HepG2 (cell line): ENCODE data around the gene CCDC142. TPM values are rescaled to one million over a fixed set of nuclear protein-coding genes. Genes with fewer than 3 reads are reported as not detected.
A peak's percentile ranks its signal among the peaks of the same experiment; 100 is the strongest.

Experiments used
- HNF4A ChIP-seq: sonication (generic); formaldehyde crosslinking; IDR thresholded peaks from 2 replicates; pipeline ENCODE4 v1.4.0; 2020; ENCODE audit warnings: missing genetic modification reagents
- MYNN ChIP-seq: sonication (generic); formaldehyde crosslinking; IDR thresholded peaks from 2 replicates; pipeline ENCODE4 v1.4.0; 2020; ENCODE audit warnings: mild to moderate bottlenecking, low read depth, missing genetic modification reagents
- NAIF1 ChIP-seq: sonication (generic); formaldehyde crosslinking; IDR thresholded peaks from 2 replicates; pipeline ENCODE4 v1.5.0; 2020; ENCODE audit warnings: mild to moderate bottlenecking, missing genetic modification reagents, borderline replicate concordance
- NONO ChIP-seq, 2 experiments: fragments of 450-650 bp in 1 of 2; sonication (generic) in 1 of 2; formaldehyde crosslinking in 1 of 2; IDR thresholded peaks in 1 of 2; conservative IDR thresholded peaks in 1 of 2; 2 replicates each; pipeline versions ENCODE4 v1.6.1 to v1.8.0; 2017 to 2022; ENCODE audit warnings: mild to moderate bottlenecking in 1 of 2, missing genetic modification reagents in 1 of 2, moderate library complexity in 1 of 2
- RNF2 ChIP-seq: fragments of 450-650 bp; conservative IDR thresholded peaks from 2 replicates; pipeline ENCODE4 v1.6.1; 2016; ENCODE audit warnings: low read depth
- RXRB ChIP-seq: IDR thresholded peaks from 2 replicates; pipeline ENCODE4 v1.6.1; 2016; ENCODE audit warnings: borderline replicate concordance, missing genetic modification reagents, missing compliant biosample characterization
- SMAD9 ChIP-seq: sonication (generic); formaldehyde crosslinking; IDR thresholded peaks from 2 replicates; pipeline ENCODE4 v1.5.1; 2020; ENCODE audit warnings: mild to moderate bottlenecking, missing genetic modification reagents
- SRSF4 ChIP-seq: fragments of 200-400 bp; formaldehyde crosslinking; IDR thresholded peaks from one replicate; pipeline ENCODE4 v1.6.1; 2018; ENCODE audit warnings: mild to moderate bottlenecking, low read depth, low read length, moderate library complexity; ENCODE audit not compliant: poor library complexity, severe bottlenecking
- SUZ12 ChIP-seq: fragments of 150-350 bp; IDR thresholded peaks from 2 replicates; pipeline ENCODE4 v1.6.1; 2014; ENCODE audit warnings: low read depth, low read length
- ZFAT ChIP-seq: sonication (generic); formaldehyde crosslinking; conservative IDR thresholded peaks from 2 replicates; pipeline ENCODE4 v1.8.1; 2023; ENCODE audit warnings: missing genetic modification reagents, inconsistent platforms
- ZNF12 ChIP-seq: sonication (generic); formaldehyde crosslinking; IDR thresholded peaks from 2 replicates; pipeline ENCODE4 v1.5.0; 2020; ENCODE audit warnings: missing genetic modification reagents
- ZNF44 ChIP-seq: sonication (generic); formaldehyde crosslinking; IDR thresholded peaks from 2 replicates; pipeline ENCODE4 v1.5.1; 2020; ENCODE audit warnings: mild to moderate bottlenecking, missing genetic modification reagents
- ZNF891 ChIP-seq: sonication (generic); formaldehyde crosslinking; IDR thresholded peaks from 2 replicates; pipeline ENCODE4 v1.5.0; 2020; ENCODE audit warnings: mild to moderate bottlenecking, missing genetic modification reagents
- polyA plus RNA-seq, 8 experiments: library from polyadenylated mRNA; depleted of rRNA in 3 of 8; stranded (reverse) in 7 of 8; unstranded in 1 of 8; fragments of >200 nt; fragmentation: Illumina TruSeq in 4 of 8; extraction: Trizol in 4 of 8; gene quantifications; 2 replicates each; pipeline versions ENCODE4 v1.2.1 to v1.2.3, GENCODE V29; 2011 to 2016; ENCODE audit warnings: low read depth in 4 of 8, missing spikeins in 1 of 8, mixed read lengths in 1 of 8; ENCODE audit not compliant: insufficient read depth in 1 of 8
- total RNA-seq, 5 experiments: library from RNA; depleted of rRNA; stranded (reverse); fragments of >200 nt; fragmentation: Illumina TruSeq; extraction: Trizol; gene quantifications; 2 replicates each; pipeline ENCODE4 v1.2.3, GENCODE V29; 2016; ENCODE audit warnings: low read depth in 1 of 5
- TF ChIP-seq, protein P1 (sequence below): sonication (generic); formaldehyde crosslinking; IDR thresholded peaks from 2 replicates; pipeline ENCODE4 v1.8.1; 2022; ENCODE audit warnings: low read depth, mild to moderate bottlenecking, missing genetic modification reagents
- TF ChIP-seq, protein P2 (sequence below): IDR thresholded peaks from 2 replicates; pipeline ENCODE4 v1.4.0; 2020; ENCODE audit warnings: mild to moderate bottlenecking, missing genetic modification reagents
- TF ChIP-seq, protein P3 (sequence below): sonication (generic); formaldehyde crosslinking; IDR thresholded peaks from 2 replicates; pipeline ENCODE4; 2020; ENCODE audit warnings: missing genetic modification reagents, mild to moderate bottlenecking, borderline replicate concordance
- TF ChIP-seq, protein P4 (sequence below): sonication (generic); formaldehyde crosslinking; IDR thresholded peaks from 2 replicates; pipeline ENCODE4 v1.8.1; 2023; ENCODE audit warnings: mild to moderate bottlenecking, missing genetic modification reagents

CCDC142 gene
- total and polyA plus RNA-seq, 2 of the 13 experiments (the other 11 are each of a cell fraction or from before 2014, with no cell fraction given), result 14.7 to 30.4 TPM

DNA sequence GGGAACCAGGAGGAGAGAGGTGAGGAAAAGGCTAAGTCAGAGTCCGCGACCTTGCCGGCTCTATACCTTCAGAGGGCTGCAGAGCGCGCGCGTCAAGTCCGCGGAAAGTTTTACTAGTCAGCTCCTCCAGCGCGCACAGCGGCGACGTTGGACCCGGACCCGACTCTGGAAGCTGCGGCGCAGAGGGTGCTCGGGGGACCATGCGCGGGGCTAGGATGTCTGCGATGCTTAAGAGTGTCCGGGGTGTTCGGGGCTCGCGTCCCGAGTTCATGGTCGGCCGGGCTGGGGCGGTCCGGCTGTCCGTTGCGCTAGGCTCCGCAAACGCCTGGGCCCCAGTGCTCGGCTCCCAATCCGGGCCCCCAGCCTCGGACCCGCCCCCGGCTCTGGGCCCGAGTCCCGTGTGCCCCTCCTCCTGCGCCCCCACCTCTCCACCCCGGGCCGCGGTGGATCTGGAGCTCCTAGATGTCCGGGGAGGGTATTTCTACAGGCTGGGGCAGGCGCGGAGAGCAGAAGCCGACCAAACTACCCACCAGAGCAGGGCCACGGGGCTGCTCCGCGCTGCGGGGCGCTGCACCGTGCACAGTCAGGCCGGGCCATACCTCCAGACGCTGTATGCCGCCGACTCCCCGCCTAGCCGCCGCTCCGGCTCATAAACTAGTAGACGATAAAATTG, 16.6 kb upstream of the CCDC142 start, which contains the start of gene LBX2 (continued):
- TF ChIP-seq SMAD9 (CRISPR knock-in tag), result no peak
- TF ChIP-seq, protein P1, sequence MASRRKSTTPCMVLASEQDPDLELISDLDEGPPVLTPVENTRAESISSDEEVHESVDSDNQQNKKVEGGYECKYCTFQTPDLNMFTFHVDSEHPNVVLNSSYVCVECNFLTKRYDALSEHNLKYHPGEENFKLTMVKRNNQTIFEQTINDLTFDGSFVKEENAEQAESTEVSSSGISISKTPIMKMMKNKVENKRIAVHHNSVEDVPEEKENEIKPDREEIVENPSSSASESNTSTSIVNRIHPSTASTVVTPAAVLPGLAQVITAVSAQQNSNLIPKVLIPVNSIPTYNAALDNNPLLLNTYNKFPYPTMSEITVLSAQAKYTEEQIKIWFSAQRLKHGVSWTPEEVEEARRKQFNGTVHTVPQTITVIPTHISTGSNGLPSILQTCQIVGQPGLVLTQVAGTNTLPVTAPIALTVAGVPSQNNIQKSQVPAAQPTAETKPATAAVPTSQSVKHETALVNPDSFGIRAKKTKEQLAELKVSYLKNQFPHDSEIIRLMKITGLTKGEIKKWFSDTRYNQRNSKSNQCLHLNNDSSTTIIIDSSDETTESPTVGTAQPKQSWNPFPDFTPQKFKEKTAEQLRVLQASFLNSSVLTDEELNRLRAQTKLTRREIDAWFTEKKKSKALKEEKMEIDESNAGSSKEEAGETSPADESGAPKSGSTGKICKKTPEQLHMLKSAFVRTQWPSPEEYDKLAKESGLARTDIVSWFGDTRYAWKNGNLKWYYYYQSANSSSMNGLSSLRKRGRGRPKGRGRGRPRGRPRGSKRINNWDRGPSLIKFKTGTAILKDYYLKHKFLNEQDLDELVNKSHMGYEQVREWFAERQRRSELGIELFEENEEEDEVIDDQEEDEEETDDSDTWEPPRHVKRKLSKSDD, result no peak; the same call in 1 of the 2 replicates
- no peak for TF ChIP-seq RNF2
- no peak for TF ChIP-seq ZNF44
- TF ChIP-seq, protein P2, sequence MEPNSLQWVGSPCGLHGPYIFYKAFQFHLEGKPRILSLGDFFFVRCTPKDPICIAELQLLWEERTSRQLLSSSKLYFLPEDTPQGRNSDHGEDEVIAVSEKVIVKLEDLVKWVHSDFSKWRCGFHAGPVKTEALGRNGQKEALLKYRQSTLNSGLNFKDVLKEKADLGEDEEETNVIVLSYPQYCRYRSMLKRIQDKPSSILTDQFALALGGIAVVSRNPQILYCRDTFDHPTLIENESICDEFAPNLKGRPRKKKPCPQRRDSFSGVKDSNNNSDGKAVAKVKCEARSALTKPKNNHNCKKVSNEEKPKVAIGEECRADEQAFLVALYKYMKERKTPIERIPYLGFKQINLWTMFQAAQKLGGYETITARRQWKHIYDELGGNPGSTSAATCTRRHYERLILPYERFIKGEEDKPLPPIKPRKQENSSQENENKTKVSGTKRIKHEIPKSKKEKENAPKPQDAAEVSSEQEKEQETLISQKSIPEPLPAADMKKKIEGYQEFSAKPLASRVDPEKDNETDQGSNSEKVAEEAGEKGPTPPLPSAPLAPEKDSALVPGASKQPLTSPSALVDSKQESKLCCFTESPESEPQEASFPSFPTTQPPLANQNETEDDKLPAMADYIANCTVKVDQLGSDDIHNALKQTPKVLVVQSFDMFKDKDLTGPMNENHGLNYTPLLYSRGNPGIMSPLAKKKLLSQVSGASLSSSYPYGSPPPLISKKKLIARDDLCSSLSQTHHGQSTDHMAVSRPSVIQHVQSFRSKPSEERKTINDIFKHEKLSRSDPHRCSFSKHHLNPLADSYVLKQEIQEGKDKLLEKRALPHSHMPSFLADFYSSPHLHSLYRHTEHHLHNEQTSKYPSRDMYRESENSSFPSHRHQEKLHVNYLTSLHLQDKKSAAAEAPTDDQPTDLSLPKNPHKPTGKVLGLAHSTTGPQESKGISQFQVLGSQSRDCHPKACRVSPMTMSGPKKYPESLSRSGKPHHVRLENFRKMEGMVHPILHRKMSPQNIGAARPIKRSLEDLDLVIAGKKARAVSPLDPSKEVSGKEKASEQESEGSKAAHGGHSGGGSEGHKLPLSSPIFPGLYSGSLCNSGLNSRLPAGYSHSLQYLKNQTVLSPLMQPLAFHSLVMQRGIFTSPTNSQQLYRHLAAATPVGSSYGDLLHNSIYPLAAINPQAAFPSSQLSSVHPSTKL, result no peak
- TF ChIP-seq, protein P3, sequence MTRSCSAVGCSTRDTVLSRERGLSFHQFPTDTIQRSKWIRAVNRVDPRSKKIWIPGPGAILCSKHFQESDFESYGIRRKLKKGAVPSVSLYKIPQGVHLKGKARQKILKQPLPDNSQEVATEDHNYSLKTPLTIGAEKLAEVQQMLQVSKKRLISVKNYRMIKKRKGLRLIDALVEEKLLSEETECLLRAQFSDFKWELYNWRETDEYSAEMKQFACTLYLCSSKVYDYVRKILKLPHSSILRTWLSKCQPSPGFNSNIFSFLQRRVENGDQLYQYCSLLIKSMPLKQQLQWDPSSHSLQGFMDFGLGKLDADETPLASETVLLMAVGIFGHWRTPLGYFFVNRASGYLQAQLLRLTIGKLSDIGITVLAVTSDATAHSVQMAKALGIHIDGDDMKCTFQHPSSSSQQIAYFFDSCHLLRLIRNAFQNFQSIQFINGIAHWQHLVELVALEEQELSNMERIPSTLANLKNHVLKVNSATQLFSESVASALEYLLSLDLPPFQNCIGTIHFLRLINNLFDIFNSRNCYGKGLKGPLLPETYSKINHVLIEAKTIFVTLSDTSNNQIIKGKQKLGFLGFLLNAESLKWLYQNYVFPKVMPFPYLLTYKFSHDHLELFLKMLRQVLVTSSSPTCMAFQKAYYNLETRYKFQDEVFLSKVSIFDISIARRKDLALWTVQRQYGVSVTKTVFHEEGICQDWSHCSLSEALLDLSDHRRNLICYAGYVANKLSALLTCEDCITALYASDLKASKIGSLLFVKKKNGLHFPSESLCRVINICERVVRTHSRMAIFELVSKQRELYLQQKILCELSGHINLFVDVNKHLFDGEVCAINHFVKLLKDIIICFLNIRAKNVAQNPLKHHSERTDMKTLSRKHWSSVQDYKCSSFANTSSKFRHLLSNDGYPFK (CRISPR knock-in tag), result no peak
- TF ChIP-seq NONO (IDR thresholded peaks at IDR 0.05), result no peak
- peak; percentile 40; the same call in 1 of the 2 replicates for TF ChIP-seq NONO (CRISPR knock-in tag; conservative IDR thresholded peaks at IDR 0.05)
- no peak for TF ChIP-seq RXRB (CRISPR knock-in tag)
- no peak for TF ChIP-seq ZNF12 (CRISPR knock-in tag)
- TF ChIP-seq, protein P4, sequence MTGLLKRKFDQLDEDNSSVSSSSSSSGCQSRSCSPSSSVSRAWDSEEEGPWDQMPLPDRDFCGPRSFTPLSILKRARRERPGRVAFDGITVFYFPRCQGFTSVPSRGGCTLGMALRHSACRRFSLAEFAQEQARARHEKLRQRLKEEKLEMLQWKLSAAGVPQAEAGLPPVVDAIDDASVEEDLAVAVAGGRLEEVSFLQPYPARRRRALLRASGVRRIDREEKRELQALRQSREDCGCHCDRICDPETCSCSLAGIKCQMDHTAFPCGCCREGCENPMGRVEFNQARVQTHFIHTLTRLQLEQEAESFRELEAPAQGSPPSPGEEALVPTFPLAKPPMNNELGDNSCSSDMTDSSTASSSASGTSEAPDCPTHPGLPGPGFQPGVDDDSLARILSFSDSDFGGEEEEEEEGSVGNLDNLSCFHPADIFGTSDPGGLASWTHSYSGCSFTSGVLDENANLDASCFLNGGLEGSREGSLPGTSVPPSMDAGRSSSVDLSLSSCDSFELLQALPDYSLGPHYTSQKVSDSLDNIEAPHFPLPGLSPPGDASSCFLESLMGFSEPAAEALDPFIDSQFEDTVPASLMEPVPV (CRISPR knock-in tag), result 0 out of 2 replicates have a peak, but pooled peaks have one; percentile 53
- TF ChIP-seq NAIF1 (CRISPR knock-in tag), result 0 out of 2 replicates have a peak, but pooled peaks have one; percentile 57
- no peak for TF ChIP-seq SRSF4
- TF ChIP-seq HNF4A (CRISPR knock-in tag), result peak; percentile 24; the same call in 1 of the 2 replicates
- no peak for TF ChIP-seq MYNN (CRISPR knock-in tag)
- TF ChIP-seq ZNF891 (CRISPR knock-in tag), result no peak
- no peak for TF ChIP-seq ZFAT (CRISPR knock-in tag)
- TF ChIP-seq SUZ12, result no peak
